Measurements from ENCODE around the gene SELENOM.

Gene SELENOM

DNA sequence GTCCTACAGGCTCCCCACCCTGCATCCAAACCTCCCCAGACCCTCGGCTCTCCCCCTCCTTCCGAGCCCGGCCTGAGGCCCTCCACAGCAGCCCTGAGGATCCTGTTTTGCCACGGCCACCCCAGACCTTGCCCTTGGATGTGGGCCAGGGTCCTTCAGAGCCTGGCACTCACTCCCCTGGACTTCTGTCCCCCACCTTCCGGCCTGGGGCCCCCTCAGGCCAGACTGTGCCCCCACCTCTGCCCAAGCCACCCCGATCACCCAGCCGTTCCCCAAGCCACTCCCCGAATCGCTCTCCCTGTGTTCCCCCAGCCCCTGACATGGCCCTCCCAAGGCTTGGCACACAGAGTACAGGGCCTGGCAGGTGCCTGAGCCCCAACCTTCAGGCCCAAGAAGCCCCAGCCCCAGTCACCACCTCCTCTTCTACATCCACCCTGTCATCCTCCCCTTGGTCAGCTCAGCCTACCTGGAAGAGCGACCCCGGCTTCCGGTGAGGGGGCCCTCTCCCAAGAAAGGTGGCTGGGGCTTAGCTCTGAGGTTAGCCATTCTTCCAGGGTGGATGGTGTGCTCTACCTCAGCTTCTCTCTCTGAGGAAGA, 18.3 kb upstream of the SELENOM start:
- H3K79me2 ChIP-seq (ENCODE audit: insufficient read depth, low read length) = no peaks in the 10 kb centered on the region
- H3K27ac ChIP-seq (ENCODE audit: low read depth, low read length, poor library complexity, severe bottlenecking) = no peak overlapping the region
- H3K9me3 ChIP-seq (ENCODE audit: low read length) = no peaks in the 10 kb centered on the region
- H2AFZ ChIP-seq (ENCODE audit: low read length) = no peak overlapping the region
- H3K4me1 ChIP-seq (ENCODE audit: insufficient read depth, low read length, severe bottlenecking) = peaks cover 22% of the 10 kb centered on the region
- no peaks in the 10 kb centered on the region for H3K36me3 ChIP-seq (ENCODE audit: insufficient read depth, low read length)
- TF ChIP-seq, protein P1, sequence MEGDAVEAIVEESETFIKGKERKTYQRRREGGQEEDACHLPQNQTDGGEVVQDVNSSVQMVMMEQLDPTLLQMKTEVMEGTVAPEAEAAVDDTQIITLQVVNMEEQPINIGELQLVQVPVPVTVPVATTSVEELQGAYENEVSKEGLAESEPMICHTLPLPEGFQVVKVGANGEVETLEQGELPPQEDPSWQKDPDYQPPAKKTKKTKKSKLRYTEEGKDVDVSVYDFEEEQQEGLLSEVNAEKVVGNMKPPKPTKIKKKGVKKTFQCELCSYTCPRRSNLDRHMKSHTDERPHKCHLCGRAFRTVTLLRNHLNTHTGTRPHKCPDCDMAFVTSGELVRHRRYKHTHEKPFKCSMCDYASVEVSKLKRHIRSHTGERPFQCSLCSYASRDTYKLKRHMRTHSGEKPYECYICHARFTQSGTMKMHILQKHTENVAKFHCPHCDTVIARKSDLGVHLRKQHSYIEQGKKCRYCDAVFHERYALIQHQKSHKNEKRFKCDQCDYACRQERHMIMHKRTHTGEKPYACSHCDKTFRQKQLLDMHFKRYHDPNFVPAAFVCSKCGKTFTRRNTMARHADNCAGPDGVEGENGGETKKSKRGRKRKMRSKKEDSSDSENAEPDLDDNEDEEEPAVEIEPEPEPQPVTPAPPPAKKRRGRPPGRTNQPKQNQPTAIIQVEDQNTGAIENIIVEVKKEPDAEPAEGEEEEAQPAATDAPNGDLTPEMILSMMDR (IDR thresholded peaks at IDR 0.05; ENCODE audit: low read length) = no peak
- TF ChIP-seq EZH2 (IDR thresholded peaks at IDR 0.05; ENCODE audit: borderline replicate concordance, low read length) = no peak
- no peaks in the 10 kb centered on the region for H4K20me1 ChIP-seq (ENCODE audit: insufficient read depth, low read length)
- H3K27me3 ChIP-seq (ENCODE audit: insufficient read depth, low read length) = no peaks in the 10 kb centered on the region
- H3F3A ChIP-seq (ENCODE audit: insufficient read depth, low read length) = no peaks in the 10 kb centered on the region
- H3K4me2 ChIP-seq (ENCODE audit: low read length) = no peak overlapping the region
- no peaks in the 10 kb centered on the region for H3K9me2 ChIP-seq (ENCODE audit: low read depth, low read length)
- H3K9ac ChIP-seq (ENCODE audit: low read length) = no peak overlapping the region
- no peak overlapping the region for H3K4me3 ChIP-seq (ENCODE audit: low read depth, low read length, poor library complexity, severe bottlenecking)

DNA sequence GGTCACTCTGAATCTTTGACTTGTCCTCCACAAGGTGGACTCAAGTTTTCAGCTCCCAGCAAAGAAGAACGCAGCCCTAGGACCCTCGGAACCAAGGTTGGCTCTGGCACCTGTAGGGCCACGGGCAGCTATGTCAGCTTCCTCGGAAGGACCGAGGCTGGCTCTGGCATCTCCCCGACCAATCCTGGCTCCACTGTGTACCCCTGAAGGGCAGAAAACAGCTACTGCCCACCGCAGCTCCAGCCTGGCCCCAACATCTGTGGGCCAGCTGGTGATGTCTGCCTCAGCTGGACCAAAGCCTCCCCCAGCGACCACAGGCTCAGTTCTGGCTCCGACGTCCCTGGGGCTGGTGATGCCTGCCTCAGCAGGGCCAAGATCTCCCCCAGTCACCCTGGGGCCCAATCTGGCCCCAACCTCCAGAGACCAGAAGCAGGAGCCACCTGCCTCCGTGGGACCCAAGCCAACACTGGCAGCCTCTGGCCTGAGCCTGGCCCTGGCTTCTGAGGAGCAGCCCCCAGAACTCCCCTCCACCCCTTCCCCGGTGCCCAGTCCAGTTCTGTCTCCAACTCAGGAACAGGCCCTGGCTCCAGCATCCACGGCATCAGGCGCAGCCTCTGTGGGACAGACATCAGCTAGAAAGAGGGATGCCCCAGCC, 17.6 kb upstream of the SELENOM start:
- Histone ChIP-seq H3K4me3 (ENCODE audit: low read depth, low read length, poor library complexity, severe bottlenecking) (no peak overlapping the region), H4K20me1 (ENCODE audit: insufficient read depth, low read length) (no peaks in the 10 kb centered on the region), H3K79me2 (ENCODE audit: insufficient read depth, low read length) (no peaks in the 10 kb centered on the region), H3K27me3 (ENCODE audit: insufficient read depth, low read length) (no peaks in the 10 kb centered on the region), H3K9ac (ENCODE audit: low read length) (no peak overlapping the region), H3K9me2 (ENCODE audit: low read depth, low read length) (no peaks in the 10 kb centered on the region), H3K4me2 (ENCODE audit: low read length) (no peak overlapping the region), H3K36me3 (ENCODE audit: insufficient read depth, low read length) (no peaks in the 10 kb centered on the region), H3K4me1 (ENCODE audit: insufficient read depth, low read length, severe bottlenecking) (peaks cover 22% of the 10 kb centered on the region), H3K9me3 (ENCODE audit: low read length) (no peaks in the 10 kb centered on the region), H2AFZ (ENCODE audit: low read length) (no peak overlapping the region), H3K27ac (ENCODE audit: low read depth, low read length, poor library complexity, severe bottlenecking) (no peak overlapping the region), H3F3A (ENCODE audit: insufficient read depth, low read length) (no peaks in the 10 kb centered on the region)
- TF ChIP-seq, protein P1 (IDR thresholded peaks at IDR 0.05; ENCODE audit: low read length) = no peak
- no peak for TF ChIP-seq EZH2 (IDR thresholded peaks at IDR 0.05; ENCODE audit: borderline replicate concordance, low read length)

DNA sequence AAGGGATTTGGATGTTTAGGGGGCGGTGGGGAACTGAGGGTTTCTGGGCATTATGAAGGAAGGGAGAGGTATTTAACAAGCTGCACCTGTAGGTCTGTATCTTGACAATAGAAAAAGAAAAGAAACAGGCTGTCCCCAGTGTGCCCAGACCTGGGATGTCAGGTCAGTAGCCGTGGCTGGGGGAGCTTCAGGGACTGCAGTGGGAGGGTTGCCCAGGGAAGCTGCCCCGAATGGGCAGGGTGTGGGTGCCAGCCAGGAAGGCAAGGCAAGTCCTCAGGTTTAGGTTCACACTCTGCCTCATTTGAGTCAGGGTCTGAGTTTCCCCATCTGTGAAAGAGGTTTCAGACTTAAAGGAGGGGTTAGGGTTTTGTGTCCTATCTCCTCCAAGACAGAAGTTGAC, 16.9 kb upstream of the SELENOM start:
- TF ChIP-seq, protein P1 (IDR thresholded peaks at IDR 0.05; ENCODE audit: low read length) = no peak
- TF ChIP-seq EZH2 (IDR thresholded peaks at IDR 0.05; ENCODE audit: borderline replicate concordance, low read length) = no peak
- H4K20me1 ChIP-seq (ENCODE audit: insufficient read depth, low read length) = no peaks in the 10 kb centered on the region
- H3F3A ChIP-seq (ENCODE audit: insufficient read depth, low read length) = no peaks in the 10 kb centered on the region
- no peak overlapping the region for H3K27ac ChIP-seq (ENCODE audit: low read depth, low read length, poor library complexity, severe bottlenecking)
- H3K27me3 ChIP-seq (ENCODE audit: insufficient read depth, low read length) = no peaks in the 10 kb centered on the region
- H2AFZ ChIP-seq (ENCODE audit: low read length) = no peak overlapping the region
- no peak overlapping the region for H3K4me3 ChIP-seq (ENCODE audit: low read depth, low read length, poor library complexity, severe bottlenecking)
- no peaks in the 10 kb centered on the region for H3K36me3 ChIP-seq (ENCODE audit: insufficient read depth, low read length)
- no peak overlapping the region for H3K9ac ChIP-seq (ENCODE audit: low read length)
- no peaks in the 10 kb centered on the region for H3K9me3 ChIP-seq (ENCODE audit: low read length)
- peaks cover 22% of the 10 kb centered on the region for H3K4me1 ChIP-seq (ENCODE audit: insufficient read depth, low read length, severe bottlenecking)
- no peaks in the 10 kb centered on the region for H3K9me2 ChIP-seq (ENCODE audit: low read depth, low read length)
- H3K4me2 ChIP-seq (ENCODE audit: low read length) = no peak overlapping the region
- H3K79me2 ChIP-seq (ENCODE audit: insufficient read depth, low read length) = no peaks in the 10 kb centered on the region
